ENCODE data around the gene XYLT2. TPM values are rescaled to one million over a fixed set of nuclear protein-coding genes. Genes with fewer than 3 reads are reported as not detected.

Gene XYLT2
- total and polyA plus RNA-seq, 9 of the 15 experiments (the other 6 are each of a cell fraction or from before 2014, with no cell fraction given), result 0.63 to 9.1 (median 4.3) TPM

GRCh38 chr17:50304781-50305404 lies 41.0 kb upstream of the XYLT2 start (continued):
- TF ChIP-seq IRF9 (tag; IDR thresholded peaks at IDR 0.05) (peak; percentile 79), USF1 (CRISPR knock-in tag; IDR thresholded peaks at IDR 0.05) (peak; percentile 60; the same call in 1 of the 2 replicates), SETDB1 (IDR thresholded peaks at IDR 0.05; ENCODE audit: low read length) (no peak), IRF2 (CRISPR knock-in tag; IDR thresholded peaks at IDR 0.05) (no peak), HBP1 (CRISPR knock-in tag; IDR thresholded peaks at IDR 0.05) (0 out of 2 replicates have a peak, but pooled peaks have one; percentile 52), DMBX1 (CRISPR knock-in tag; IDR thresholded peaks at IDR 0.05; ENCODE audit: borderline replicate concordance) (0 out of 2 replicates have a peak, but pooled peaks have one; percentile 30), JUND (IDR thresholded peaks at IDR 0.05; ENCODE audit: borderline replicate concordance, low read depth, low read length) (no peak), JUND (tag; IDR thresholded peaks at IDR 0.05; ENCODE audit: borderline replicate concordance, low read depth, low read length) (0 out of 3 replicates have a peak, but pooled peaks have one; percentile 17), EWSR1 (IDR thresholded peaks at IDR 0.05; ENCODE audit: borderline replicate concordance, low read depth, partially characterized antibody) (no peak), ZNF766 (CRISPR knock-in tag; conservative IDR thresholded peaks at IDR 0.05) (0 out of 2 replicates have a peak, but pooled peaks have one; percentile 47), ATF1 (CRISPR knock-in tag; IDR thresholded peaks at IDR 0.05) (no peak), ATF1 (tag; IDR thresholded peaks at IDR 0.05) (0 out of 2 replicates have a peak, but pooled peaks have one; percentile 30), ZNF79 (CRISPR knock-in tag; IDR thresholded peaks at IDR 0.05; ENCODE audit: low read depth) (0 out of 2 replicates have a peak, but pooled peaks have one; percentile 37), RBM39 (optimal IDR thresholded peaks at IDR 0.05; ENCODE audit: low read depth, low read length) (no peak), ZNF134 (CRISPR knock-in tag; conservative IDR thresholded peaks at IDR 0.05) (0 out of 2 replicates have a peak, but pooled peaks have one; percentile 30), CHAMP1 (IDR thresholded peaks at IDR 0.05) (no peak), ZNF384 (IDR thresholded peaks at IDR 0.05; ENCODE audit: low read depth, low read length) (no peak), FOSL1 (tag; conservative IDR thresholded peaks at IDR 0.05) (peak; percentile 37; the same call in 1 of the 2 replicates), PREB (CRISPR knock-in tag; IDR thresholded peaks at IDR 0.05) (no peak), CCNT2 (IDR thresholded peaks at IDR 0.05; ENCODE audit: borderline replicate concordance, extremely low read depth, insufficient read length, low read depth, low read length) (no peak), DIDO1 (tag; IDR thresholded peaks at IDR 0.05; ENCODE audit: low read depth) (no peak), SMARCE1 (IDR thresholded peaks at IDR 0.05) (no peak)

All from K562 (cell line).